ENCODE data around the gene IFNGR1.
A peak's percentile ranks its signal among the peaks of the same experiment; 100 is the strongest.

DNA sequence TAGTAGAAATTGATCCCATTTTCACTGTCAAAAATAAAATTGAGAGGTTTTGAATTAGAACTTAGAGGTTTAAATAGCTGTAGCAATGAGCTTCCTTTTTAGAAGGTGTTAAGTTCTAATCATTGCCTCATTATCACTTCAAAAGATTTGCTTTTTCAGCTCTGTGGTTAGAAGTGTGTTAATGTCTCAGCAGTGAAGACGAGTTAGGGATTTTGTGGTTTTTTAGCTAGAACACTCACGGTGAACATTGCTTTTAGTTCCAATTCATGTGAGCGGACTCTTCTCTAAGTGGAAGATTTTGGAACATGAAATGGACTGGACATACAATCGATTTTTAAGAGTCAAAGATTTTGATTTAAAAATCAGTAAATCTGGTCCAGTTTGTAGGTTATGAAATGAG is 12.7 kb upstream of the IFNGR1 start:
- no peak for TF ChIP-seq EZH2 (IDR thresholded peaks at IDR 0.05; ENCODE audit: borderline replicate concordance, control insufficient read depth, low read depth, low read length)
- TF ChIP-seq ZNF687 (IDR thresholded peaks at IDR 0.05), result peak; percentile 52; the same call in 1 of the 2 replicates
- TF ChIP-seq CTCF (IDR thresholded peaks at IDR 0.05 in 2 of 3, conservative IDR thresholded peaks at IDR 0.05 in 1 of 3; ENCODE audit: control insufficient read depth in 2 of 3, extremely low read depth in 1 of 3, insufficient read depth in 1 of 3, low read depth in 3 of 3, low read length in 3 of 3), result no peak
- TF ChIP-seq NR2C2 (IDR thresholded peaks at IDR 0.05; ENCODE audit: borderline replicate concordance, control insufficient read depth, insufficient read length, low read depth), result no peak
- no peak for TF ChIP-seq KAT2A (conservative IDR thresholded peaks at IDR 0.05; ENCODE audit: control insufficient read depth, low read depth, low read length)
- TF ChIP-seq EP300 (IDR thresholded peaks at IDR 0.05; ENCODE audit: borderline replicate concordance in 1 of 2, control insufficient read depth in 1 of 2, low read depth in 2 of 2, low read length in 2 of 2), result peak; percentile 43 to 51; a peak in 2 of 4 replicates
- TF ChIP-seq TAF1 (IDR thresholded peaks at IDR 0.05; ENCODE audit: borderline replicate concordance, low read depth, low read length), result no peak

All from GM12878 (cell line).